ENCODE measurements around the gene SNCAIP.

- no peak for TF ChIP-seq EZH2 (IDR thresholded peaks at IDR 0.05)
- TF ChIP-seq POLR2AphosphoS5 (IDR thresholded peaks at IDR 0.05; ENCODE audit: borderline replicate concordance, low read depth, low read length): no peak
- no peak for TF ChIP-seq FOXP2 (optimal IDR thresholded peaks at IDR 0.05; ENCODE audit: control extremely low read depth, extremely low read length, insufficient read depth)
These were observed 82.4 kb downstream of the SNCAIP start for GRCh38 chr5:122394284-122394930.

All from SK-N-MC (cell line).